MM.1S (cell line): Measurements from ENCODE around the gene KRTAP5-6.

Source experiments
- CTCF ChIP-seq: fragments of 300-600 bp; sonication (generic); IDR thresholded peaks from 2 replicates; pipeline ENCODE4 v1.5.1; 2016; ENCODE audit warnings: antibody characterized with exemption, low read length, mixed read lengths
- EZH2 ChIP-seq: fragments of 300-600 bp; sonication (generic); optimal IDR thresholded peaks from 2 replicates; pipeline ENCODE3; 2017; ENCODE audit warnings: low read depth, mild to moderate bottlenecking, antibody characterized with exemption, low read length, mixed read lengths

- TF ChIP-seq EZH2 = no peak
- TF ChIP-seq CTCF = no peak
Measured at GRCh38 chr11:1744137-1744886, 47.3 kb downstream of the KRTAP5-6 start.
